Activated naive CD4-positive, alpha-beta T cell treated with anti-CD3 and anti-CD28 coated beads, Interleukin-2, amount 10 ng/mL, durations not matched to agents 7 days and 5 days (primary cell): ENCODE measurements around the gene B3GAT2.

Experiments
- CTCF ChIA-PET: fragments of 350-600 bp; sonication (Branson Sonifier 250); formaldehyde crosslinking; loops from one replicate; lab custom pipeline; 2021; ENCODE audit warnings: antibody characterized with exemption; lab: Charles Lee
- DNase-seq: peaks from one replicate; pipeline ENCODE4 v3.0.0-alpha.2; 2020
- H3K27ac Mint-ChIP-seq: one replicate; pipeline ENCODE4 v1.8.0; 2021; ENCODE audit warnings: mild to moderate bottlenecking, moderate library complexity, mixed read lengths
- H3K27me3 Mint-ChIP-seq: one replicate; pipeline ENCODE4 v1.8.0; 2021; ENCODE audit warnings: mild to moderate bottlenecking, mixed read lengths
- H3K36me3 Mint-ChIP-seq: one replicate; pipeline ENCODE4 v1.8.0; 2021; ENCODE audit warnings: mixed read lengths
- H3K4me1 Mint-ChIP-seq: one replicate; pipeline ENCODE4 v1.8.0; 2021; ENCODE audit warnings: mixed read lengths
- H3K4me3 Mint-ChIP-seq: one replicate; pipeline ENCODE4 v1.8.0; 2021; ENCODE audit warnings: mild to moderate bottlenecking, moderate library complexity, mixed read lengths
- H3K9me3 Mint-ChIP-seq: one replicate; pipeline ENCODE4 v1.8.0; 2021; ENCODE audit warnings: mixed read lengths

B3GAT2 gene

GRCh38 chr6:70884074-70884983 is 72.5 kb downstream of the B3GAT2 start:
- peaks cover 11% of the 10 kb centered on the region for H3K27me3 Mint-ChIP-seq

GRCh38 chr6:70879496-70879895 is 77.4 kb downstream of the B3GAT2 start:
- CTCF ChIA-PET = interaction anchor here (0.9 to 1.2 kb wide), 2 partner anchors 36 to 172 kb away, joined by 3 to 7 read pairs; no protein-coding TSS in a partner anchor
- no peak overlapping the region for H3K27ac Mint-ChIP-seq

More at GRCh38 chr6:70884074-70884983, 72.5 kb downstream of the B3GAT2 start:
- Mint-ChIP-seq H3K9me3 (no peaks in the 10 kb centered on the region), H3K36me3 (no peaks in the 10 kb centered on the region), H3K4me1 (no peaks in the 10 kb centered on the region), H3K4me3 (no peak overlapping the region), H3K27ac (no peak overlapping the region)
- CTCF ChIA-PET = interaction anchor here (0.6 to 2.8 kb wide), 35 partner anchors 7 to 575 kb away, joined by 3 to 44 read pairs (median 3); partner anchors contain the start of gene B3GAT2
- peak; percentile 63 for DNase-seq

GRCh38 chr6:70874181-70874913 is 82.5 kb downstream of the B3GAT2 start:
- peaks cover 16% of the 10 kb centered on the region for H3K27me3 Mint-ChIP-seq
- DNase-seq = no peak
- H3K27ac Mint-ChIP-seq = no peak overlapping the region
- H3K4me1 Mint-ChIP-seq = no peaks in the 10 kb centered on the region
- H3K36me3 Mint-ChIP-seq = no peaks in the 10 kb centered on the region
- CTCF ChIA-PET = interaction anchor here (1.0 kb wide), 1 partner anchor 636 kb away, joined by 3 read pairs; no protein-coding TSS in a partner anchor
- peaks cover 15% of the 10 kb centered on the region for H3K9me3 Mint-ChIP-seq
- no peak overlapping the region for H3K4me3 Mint-ChIP-seq

More at GRCh38 chr6:70879496-70879895, 77.4 kb downstream of the B3GAT2 start:
- no peaks in the 10 kb centered on the region for H3K36me3 Mint-ChIP-seq
- H3K4me1 Mint-ChIP-seq = no peaks in the 10 kb centered on the region
- no peak overlapping the region for H3K4me3 Mint-ChIP-seq
- H3K9me3 Mint-ChIP-seq = no peaks in the 10 kb centered on the region
- H3K27me3 Mint-ChIP-seq = peaks cover 22% of the 10 kb centered on the region
- DNase-seq = no peak

- Mint-ChIP-seq H3K27me3 (peaks cover 17% of the 10 kb centered on the region), H3K36me3 (no peaks in the 10 kb centered on the region), H3K4me3 (no peak overlapping the region), H3K4me1 (no peaks in the 10 kb centered on the region), H3K9me3 (peaks cover 15% of the 10 kb centered on the region), H3K27ac (no peak overlapping the region)
- CTCF ChIA-PET = no interaction called here
- no peak for DNase-seq
Observed at GRCh38 chr6:70872469-70872868, 84.4 kb downstream of the B3GAT2 start.

- Mint-ChIP-seq H3K27me3 (peaks cover 3% of the 10 kb centered on the region), H3K36me3 (peaks cover 25% of the 10 kb centered on the region), H3K4me3 (no peak overlapping the region), H3K4me1 (no peaks in the 10 kb centered on the region), H3K9me3 (no peaks in the 10 kb centered on the region), H3K27ac (no peak overlapping the region)
- no peak for DNase-seq
- CTCF ChIA-PET = interaction anchor here (1.0 kb wide), 1 partner anchor 157 kb away, joined by 3 read pairs; no protein-coding TSS in a partner anchor
Observed at GRCh38 chr6:70864401-70864800, 92.5 kb downstream of the B3GAT2 start.

- CTCF ChIA-PET = no interaction called here
- no peak overlapping the region for H3K27ac Mint-ChIP-seq
- no peak overlapping the region for H3K4me3 Mint-ChIP-seq
Observed at GRCh38 chr6:70863343-70863742, 93.5 kb downstream of the B3GAT2 start.

GRCh38 chr6:70860920-70861319 is 95.9 kb downstream of the B3GAT2 start:
- CTCF ChIA-PET = no interaction called here

More at GRCh38 chr6:70863343-70863742, 93.5 kb downstream of the B3GAT2 start:
- H3K36me3 Mint-ChIP-seq = peaks cover 30% of the 10 kb centered on the region
- peaks cover 3% of the 10 kb centered on the region for H3K27me3 Mint-ChIP-seq
- H3K9me3 Mint-ChIP-seq = no peaks in the 10 kb centered on the region
- no peak for DNase-seq
- no peaks in the 10 kb centered on the region for H3K4me1 Mint-ChIP-seq

GRCh38 chr6:70860045-70860444 is 96.8 kb downstream of the B3GAT2 start:
- Mint-ChIP-seq H3K4me1 (no peaks in the 10 kb centered on the region), H3K36me3 (peaks cover 29% of the 10 kb centered on the region), H3K27ac (no peak overlapping the region), H3K9me3 (no peaks in the 10 kb centered on the region), H3K27me3 (no peaks in the 10 kb centered on the region), H3K4me3 (no peak overlapping the region)
- CTCF ChIA-PET = interaction anchor here (0.6 kb wide), 1 partner anchor 165 kb away, joined by 3 read pairs; no protein-coding TSS in a partner anchor
- no peak for DNase-seq

More at GRCh38 chr6:70860920-70861319, 95.9 kb downstream of the B3GAT2 start:
- Mint-ChIP-seq H3K36me3 (peaks cover 28% of the 10 kb centered on the region), H3K27ac (no peak overlapping the region), H3K27me3 (no peaks in the 10 kb centered on the region), H3K4me1 (no peaks in the 10 kb centered on the region), H3K9me3 (no peaks in the 10 kb centered on the region), H3K4me3 (no peak overlapping the region)
- DNase-seq = no peak

- H3K9me3 Mint-ChIP-seq = no peaks in the 10 kb centered on the region
- peaks cover 33% of the 10 kb centered on the region for H3K36me3 Mint-ChIP-seq
- no peak overlapping the region for H3K4me3 Mint-ChIP-seq
- H3K4me1 Mint-ChIP-seq = no peaks in the 10 kb centered on the region
- no peak overlapping the region for H3K27ac Mint-ChIP-seq
- no peak for DNase-seq
- H3K27me3 Mint-ChIP-seq = no peaks in the 10 kb centered on the region
- CTCF ChIA-PET = interaction anchor here (0.6 kb wide), 1 partner anchor 1088 kb away, joined by 3 read pairs; no protein-coding TSS in a partner anchor
Observed at GRCh38 chr6:70857387-70858077, 99.3 kb downstream of the B3GAT2 start.

- no peak for DNase-seq
- Mint-ChIP-seq H3K36me3 (peaks cover 15% of the 10 kb centered on the region), H3K4me1 (no peaks in the 10 kb centered on the region), H3K27me3 (no peaks in the 10 kb centered on the region), H3K27ac (no peak overlapping the region), H3K4me3 (no peak overlapping the region), H3K9me3 (no peaks in the 10 kb centered on the region)
- CTCF ChIA-PET = no interaction called here
Observed at GRCh38 chr6:70852667-70853246, 104.1 kb downstream of the B3GAT2 start.

- Mint-ChIP-seq H3K4me1 (no peaks in the 10 kb centered on the region), H3K27me3 (no peaks in the 10 kb centered on the region), H3K9me3 (no peaks in the 10 kb centered on the region), H3K27ac (no peak overlapping the region), H3K4me3 (no peak overlapping the region), H3K36me3 (peaks cover 22% of the 10 kb centered on the region)
- DNase-seq = no peak
- CTCF ChIA-PET = interaction anchor here (1.5 kb wide), 1 partner anchor 35 kb away, joined by 4 read pairs; no protein-coding TSS in a partner anchor
Observed at GRCh38 chr6:70849348-70850069, 107.4 kb downstream of the B3GAT2 start.

- H3K27ac Mint-ChIP-seq = no peak overlapping the region
- H3K36me3 Mint-ChIP-seq = peaks cover 20% of the 10 kb centered on the region
- no peaks in the 10 kb centered on the region for H3K4me1 Mint-ChIP-seq
- H3K4me3 Mint-ChIP-seq = no peak overlapping the region
- CTCF ChIA-PET = interaction anchor here (0.8 kb wide), 1 partner anchor 38 kb away, joined by 3 read pairs; no protein-coding TSS in a partner anchor
- no peaks in the 10 kb centered on the region for H3K27me3 Mint-ChIP-seq
- no peaks in the 10 kb centered on the region for H3K9me3 Mint-ChIP-seq
- DNase-seq = no peak
Observed at GRCh38 chr6:70847106-70848084, 109.5 kb downstream of the B3GAT2 start.
